OCI-LY3 (cell line): ENCODE data around the gene PLEKHH2.

Experiments used
- CTCF ChIP-seq: fragments of 200-600, 300-600 bp; sonication (generic); IDR thresholded peaks from 2 replicates; pipeline ENCODE4 v1.5.1; 2014; ENCODE audit warnings: antibody characterized with exemption, low read length, low read depth
- EZH2phosphoT487 ChIP-seq: fragments of 200-600 bp; shearing (Covaris generic); IDR thresholded peaks from 2 replicates; pipeline ENCODE4 v1.6.1; 2018; ENCODE audit warnings: antibody characterized with exemption, mixed run types, low read depth

- TF ChIP-seq CTCF = no peak
- TF ChIP-seq EZH2phosphoT487 = no peak
Measured at GRCh38 chr2:43708178-43708577, 71.1 kb downstream of the PLEKHH2 start.
